SJSA1 (cell line): ENCODE measurements around the gene KIF5A. TPM values are rescaled to one million over a fixed set of nuclear protein-coding genes. Genes with fewer than 3 reads are reported as not detected.

Experiments used
- DNase-seq, 2 experiments: peaks; one replicate each; pipeline ENCODE4 v3.0.0-alpha.2; 2015 to 2020; ENCODE audit warnings: low spot score in 2 of 2, low read depth in 1 of 2
- H3K27ac ChIP-seq: fragments of 250-450 bp; sonication (Bioruptor Pico); 2 replicates; pipeline ENCODE4 v1.5.1; 2020; ENCODE audit warnings: mild to moderate bottlenecking, moderate library complexity
- H3K27me3 ChIP-seq: fragments of 250-450 bp; sonication (Bioruptor Pico); replicated peaks from 2 replicates; pipeline ENCODE4 v1.5.1; 2020; ENCODE audit warnings: mild to moderate bottlenecking, moderate library complexity
- H3K36me3 ChIP-seq: fragments of 250-450 bp; sonication (Bioruptor Pico); 2 replicates; pipeline ENCODE4 v1.5.1; 2020; ENCODE audit warnings: mild to moderate bottlenecking
- H3K4me1 ChIP-seq: fragments of 250-450 bp; sonication (Bioruptor Pico); replicated peaks from 2 replicates; pipeline ENCODE4 v1.6.1; 2021; ENCODE audit warnings: mild to moderate bottlenecking
- H3K4me3 ChIP-seq: fragments of 250-450 bp; sonication (Bioruptor Pico); 2 replicates; pipeline ENCODE4 v1.5.1; 2020; ENCODE audit warnings: mild to moderate bottlenecking
- H3K9me3 ChIP-seq: fragments of 250-450 bp; sonication (Bioruptor Pico); replicated peaks from 2 replicates; pipeline ENCODE4 v1.5.1; 2020; ENCODE audit warnings: mild to moderate bottlenecking
- total RNA-seq: library from RNA; depleted of rRNA; stranded (reverse); fragments of >200 nt; shearing (Covaris generic); gene quantifications from 2 replicates; pipeline ENCODE4 v1.2.3, GENCODE V29; 2014

Gene KIF5A
- total RNA-seq, 1 experiment from 2014 or later: 2.1 TPM

GRCh38 chr12:57523706-57524614, 25.9 kb upstream of the KIF5A start:
- Histone ChIP-seq H3K36me3 (peaks cover 73% of the 10 kb centered on the region), H3K27me3 (no peaks in the 10 kb centered on the region), H3K4me3 (peak overlapping the region; percentile 51), H3K4me1 (peaks cover 45% of the 10 kb centered on the region), H3K27ac (peak overlapping the region; percentile 46), H3K9me3 (no peaks in the 10 kb centered on the region)
- peak in 1 of 2 experiments; percentile 85 for DNase-seq

- peak in 1 of 2 experiments; percentile 80 for DNase-seq
- no peak overlapping the region for H3K27ac ChIP-seq
- H3K36me3 ChIP-seq: peaks cover 71% of the 10 kb centered on the region
- peaks cover 37% of the 10 kb centered on the region for H3K4me1 ChIP-seq
- H3K4me3 ChIP-seq: no peak overlapping the region
- H3K27me3 ChIP-seq: no peaks in the 10 kb centered on the region
- H3K9me3 ChIP-seq: no peaks in the 10 kb centered on the region
Observed at GRCh38 chr12:57524814-57525614, 24.8 kb upstream of the KIF5A start.

GRCh38 chr12:57525615-57526383, 24.0 kb upstream of the KIF5A start:
- H3K4me1 ChIP-seq: peaks cover 35% of the 10 kb centered on the region
- DNase-seq: peak in 1 of 2 experiments; percentile 77
- H3K27ac ChIP-seq: no peak overlapping the region
- no peaks in the 10 kb centered on the region for H3K27me3 ChIP-seq
- H3K4me3 ChIP-seq: no peak overlapping the region
- H3K36me3 ChIP-seq: peaks cover 76% of the 10 kb centered on the region
- no peaks in the 10 kb centered on the region for H3K9me3 ChIP-seq

- no peaks in the 10 kb centered on the region for H3K9me3 ChIP-seq
- H3K27ac ChIP-seq: no peak overlapping the region
- peaks cover 27% of the 10 kb centered on the region for H3K4me1 ChIP-seq
- H3K27me3 ChIP-seq: no peaks in the 10 kb centered on the region
- H3K36me3 ChIP-seq: peaks cover 84% of the 10 kb centered on the region
- no peak overlapping the region for H3K4me3 ChIP-seq
- DNase-seq: peak in 1 of 2 experiments; percentile 78
Observed at GRCh38 chr12:57526477-57527126, 23.2 kb upstream of the KIF5A start.

- Histone ChIP-seq H3K4me1 (peaks cover 22% of the 10 kb centered on the region), H3K27ac (no peak overlapping the region), H3K36me3 (peaks cover 90% of the 10 kb centered on the region), H3K4me3 (no peak overlapping the region), H3K9me3 (no peaks in the 10 kb centered on the region), H3K27me3 (no peaks in the 10 kb centered on the region)
- peak; percentile 78 to 86 for DNase-seq
Observed at GRCh38 chr12:57527184-57527583, 22.7 kb upstream of the KIF5A start.

GRCh38 chr12:57528176-57528575, 21.7 kb upstream of the KIF5A start:
- Histone ChIP-seq H3K27ac (no peak overlapping the region), H3K9me3 (no peaks in the 10 kb centered on the region), H3K36me3 (peaks cover 99% of the 10 kb centered on the region), H3K27me3 (no peaks in the 10 kb centered on the region), H3K4me3 (no peak overlapping the region), H3K4me1 (peaks cover 18% of the 10 kb centered on the region)
- no peak for DNase-seq

GRCh38 chr12:57528831-57529555, 20.9 kb upstream of the KIF5A start:
- peak in 1 of 2 experiments; percentile 77 for DNase-seq
- Histone ChIP-seq H3K27me3 (no peaks in the 10 kb centered on the region), H3K4me3 (no peak overlapping the region), H3K36me3 (peaks cover 99% of the 10 kb centered on the region), H3K9me3 (no peaks in the 10 kb centered on the region), H3K4me1 (peaks cover 10% of the 10 kb centered on the region), H3K27ac (no peak overlapping the region)

GRCh38 chr12:57529831-57530230, 20.0 kb upstream of the KIF5A start:
- Histone ChIP-seq H3K27ac (no peak overlapping the region), H3K9me3 (no peaks in the 10 kb centered on the region), H3K4me3 (no peak overlapping the region), H3K27me3 (no peaks in the 10 kb centered on the region), H3K36me3 (peaks cover 99% of the 10 kb centered on the region), H3K4me1 (peaks cover 2% of the 10 kb centered on the region)
- DNase-seq: no peak

GRCh38 chr12:57530396-57531142, 19.3 kb upstream of the KIF5A start:
- DNase-seq: peak; percentile 76 to 89
- no peak overlapping the region for H3K27ac ChIP-seq
- no peaks in the 10 kb centered on the region for H3K4me1 ChIP-seq
- no peaks in the 10 kb centered on the region for H3K9me3 ChIP-seq
- H3K36me3 ChIP-seq: peaks cover 99% of the 10 kb centered on the region
- H3K27me3 ChIP-seq: no peaks in the 10 kb centered on the region
- H3K4me3 ChIP-seq: no peak overlapping the region

GRCh38 chr12:57531836-57532235, 18.0 kb upstream of the KIF5A start:
- DNase-seq: peak in 1 of 2 experiments; percentile 86
- Histone ChIP-seq H3K36me3 (peaks cover 99% of the 10 kb centered on the region), H3K4me1 (no peaks in the 10 kb centered on the region), H3K27ac (no peak overlapping the region), H3K9me3 (no peaks in the 10 kb centered on the region), H3K27me3 (no peaks in the 10 kb centered on the region), H3K4me3 (no peak overlapping the region)

GRCh38 chr12:57533108-57533507, 16.7 kb upstream of the KIF5A start:
- H3K27me3 ChIP-seq: no peaks in the 10 kb centered on the region
- no peaks in the 10 kb centered on the region for H3K9me3 ChIP-seq
- peaks cover 99% of the 10 kb centered on the region for H3K36me3 ChIP-seq
- H3K4me3 ChIP-seq: no peak overlapping the region
- no peak overlapping the region for H3K27ac ChIP-seq
- peak in 1 of 2 experiments; percentile 77 for DNase-seq
- H3K4me1 ChIP-seq: no peaks in the 10 kb centered on the region

- H3K27me3 ChIP-seq: no peaks in the 10 kb centered on the region
- peaks cover 99% of the 10 kb centered on the region for H3K36me3 ChIP-seq
- no peaks in the 10 kb centered on the region for H3K9me3 ChIP-seq
Observed at GRCh38 chr12:57534250-57534649, 15.6 kb upstream of the KIF5A start.

More at GRCh38 chr12:57534250-57534649, 15.6 kb upstream of the KIF5A start:
- Histone ChIP-seq H3K4me1 (no peaks in the 10 kb centered on the region), H3K27ac (no peak overlapping the region), H3K4me3 (no peak overlapping the region)
- peak; percentile 77 to 87 for DNase-seq
